GM20431 (cell line): ENCODE data around the gene TOX2.

Experiments
- in situ Hi-C: fragments of 300-500 bp; cut with MseI, MboI; formaldehyde crosslinking; loops from one replicate; pipeline ENCODE4 v1.15.0; 2020; ENCODE audit warnings: low sequenced_read_pairs; ENCODE audit not compliant: unreplicated experiment

TOX2 gene

DNA sequence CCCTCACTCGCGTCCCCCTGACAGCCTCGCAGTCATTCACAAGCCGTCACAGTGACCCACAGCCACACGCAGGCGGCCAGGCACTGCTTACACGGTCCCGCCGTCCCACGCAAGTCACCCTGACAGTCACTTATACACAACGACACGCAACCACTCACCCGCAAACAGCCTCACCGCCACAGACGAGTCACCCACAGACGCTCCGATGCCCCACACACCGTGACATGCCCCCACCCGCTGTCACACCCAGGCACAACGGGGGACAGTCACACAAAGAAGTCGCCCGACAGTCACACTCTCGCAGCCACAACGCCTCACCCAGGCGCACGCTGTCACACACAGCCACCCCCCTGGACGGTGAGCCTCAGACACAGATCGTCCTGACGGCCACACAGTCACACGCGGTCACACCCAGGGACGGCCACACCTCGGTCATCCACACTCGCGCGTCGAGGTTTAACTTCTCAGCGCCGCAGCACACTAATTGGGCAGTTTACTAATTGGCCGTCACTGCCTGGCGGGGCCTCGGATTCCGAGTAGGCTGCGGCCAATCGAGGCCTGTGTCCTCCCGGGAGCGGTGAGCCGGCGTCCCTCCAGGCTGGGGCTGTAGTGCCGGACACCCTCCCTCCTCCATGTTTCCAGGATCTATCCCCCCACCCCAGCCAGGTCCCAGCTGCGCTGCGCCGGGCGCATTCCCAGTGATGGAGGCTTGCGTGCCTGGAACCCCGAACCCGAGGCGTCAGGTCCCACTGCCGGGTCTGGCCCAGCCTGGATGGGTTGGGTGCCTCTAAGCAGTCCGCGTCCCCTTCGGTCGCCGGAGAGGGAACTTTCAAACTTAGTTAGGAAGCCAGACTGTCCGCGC lies 790 bp downstream of the TOX2 start:
- in situ Hi-C loops = no loop called here

DNA sequence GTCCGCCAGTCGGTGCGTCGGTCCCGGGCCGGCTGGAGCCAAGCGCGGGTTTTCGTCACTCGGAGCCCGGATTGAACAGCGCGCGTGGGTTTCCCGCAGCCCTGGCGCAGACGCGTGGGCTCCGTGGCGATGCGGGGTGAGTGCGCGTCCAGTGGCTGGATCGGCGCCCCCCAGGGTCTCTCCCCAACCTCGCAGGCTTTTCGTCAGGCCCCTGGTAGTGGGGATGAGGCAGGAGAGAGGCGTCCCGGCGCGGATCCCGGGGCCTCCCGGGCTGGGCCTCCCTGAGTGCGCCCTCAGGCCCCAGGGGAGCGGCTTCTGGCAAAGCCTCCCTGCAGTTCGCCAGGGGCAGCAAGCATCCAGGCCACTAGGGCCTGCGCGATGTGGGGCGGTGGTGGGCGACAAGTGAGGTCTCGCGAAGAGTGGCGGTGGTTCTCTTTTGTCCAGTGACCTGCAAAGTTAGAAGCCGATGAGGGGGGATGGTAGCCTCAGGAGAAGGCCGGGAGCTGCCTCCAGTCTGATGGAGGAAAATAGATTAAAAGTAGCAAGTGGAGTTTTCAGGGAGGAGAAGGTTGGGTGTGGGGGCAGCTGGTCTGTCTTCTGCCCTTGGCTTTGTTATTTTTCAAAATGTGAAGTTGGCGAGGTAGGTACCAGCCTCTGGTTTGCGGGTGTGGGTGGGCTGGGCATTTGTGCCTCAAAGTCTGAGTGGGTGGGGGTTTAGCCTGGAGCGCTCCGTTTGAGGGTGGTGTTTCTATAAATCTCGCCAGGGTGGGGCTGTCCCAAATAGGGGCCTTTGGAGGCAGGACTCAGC lies 1.6 kb downstream of the TOX2 start:
- in situ Hi-C loops = no loop called here

DNA sequence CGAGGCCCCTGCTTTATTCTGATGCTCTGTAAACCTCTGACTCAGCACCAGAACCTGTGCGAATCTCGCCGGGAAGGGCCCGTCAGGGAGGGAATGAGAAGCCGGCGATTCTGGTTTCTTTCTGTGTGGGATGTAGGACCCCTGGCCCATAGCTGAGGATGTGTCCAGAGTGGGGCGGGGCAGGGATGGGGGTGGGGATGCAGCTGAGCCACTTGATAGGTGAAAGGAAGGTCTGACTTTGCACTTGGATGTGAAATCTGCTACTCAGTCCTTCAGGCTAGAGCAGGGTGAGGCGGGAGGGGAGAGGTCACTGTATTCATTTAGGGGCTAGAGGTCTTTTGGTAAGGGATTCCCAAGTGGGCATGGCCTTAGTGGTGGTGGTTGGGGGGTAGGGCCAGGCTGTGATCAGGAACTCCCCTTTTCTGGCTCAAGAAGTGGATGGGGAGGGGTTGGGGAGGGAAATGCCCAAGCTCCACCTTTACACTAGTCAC lies 2.3 kb downstream of the TOX2 start:
- in situ Hi-C loops = no loop called here

DNA sequence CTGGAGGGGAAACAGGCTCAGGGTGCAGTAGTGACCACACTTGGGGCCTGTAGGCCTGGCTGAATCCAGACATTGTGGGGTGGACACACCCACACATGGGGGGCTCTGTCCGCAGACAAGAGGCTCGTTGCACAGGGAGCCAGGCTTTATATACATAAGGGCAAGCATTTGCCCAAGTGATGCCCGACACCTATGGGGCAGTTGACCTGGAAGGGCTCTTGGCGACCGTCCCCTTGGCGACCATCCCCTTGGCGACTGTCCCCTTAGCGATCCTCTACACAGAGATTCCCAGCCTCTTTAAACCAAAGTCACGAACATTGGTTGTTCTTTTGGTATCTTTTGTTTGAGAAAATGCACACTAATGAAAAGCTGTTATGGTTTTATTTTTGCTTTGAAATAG lies 2.7 kb downstream of the TOX2 start:
- in situ Hi-C loops = no loop called here

DNA sequence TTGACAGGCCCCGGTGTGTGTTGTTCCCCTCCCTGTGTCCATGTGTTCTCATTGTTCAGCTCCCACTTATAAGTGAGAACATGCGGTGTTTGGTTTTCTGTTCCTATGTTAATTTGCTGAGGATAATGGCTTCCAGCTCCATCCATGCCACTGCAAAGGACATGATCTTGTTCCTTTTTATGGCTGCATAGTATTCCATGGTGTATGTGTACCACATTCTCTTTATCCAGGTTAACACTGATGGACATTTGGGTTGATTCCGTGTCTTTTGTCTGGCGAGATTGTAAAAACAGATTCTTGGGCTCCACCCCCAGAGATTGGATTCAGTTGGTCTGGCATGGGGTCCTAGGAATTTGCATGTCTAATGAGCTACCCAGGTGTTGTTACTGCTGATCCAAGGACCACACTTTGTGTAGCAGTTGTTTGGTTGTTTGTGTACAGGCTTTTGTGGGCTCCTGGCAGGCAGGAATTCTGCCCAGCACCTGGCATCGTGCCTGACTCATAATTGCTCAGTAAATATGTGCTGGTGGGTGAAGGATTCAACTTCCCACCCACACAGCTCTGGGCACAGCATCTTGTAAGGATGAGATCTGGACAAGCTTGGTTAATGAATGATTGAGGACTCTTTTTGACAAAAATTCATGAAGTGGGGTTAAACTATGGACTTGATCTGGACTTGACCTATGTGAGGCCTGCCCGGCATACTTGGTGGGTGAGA lies 5.2 kb downstream of the TOX2 start:
- in situ Hi-C loops = no loop called here

DNA sequence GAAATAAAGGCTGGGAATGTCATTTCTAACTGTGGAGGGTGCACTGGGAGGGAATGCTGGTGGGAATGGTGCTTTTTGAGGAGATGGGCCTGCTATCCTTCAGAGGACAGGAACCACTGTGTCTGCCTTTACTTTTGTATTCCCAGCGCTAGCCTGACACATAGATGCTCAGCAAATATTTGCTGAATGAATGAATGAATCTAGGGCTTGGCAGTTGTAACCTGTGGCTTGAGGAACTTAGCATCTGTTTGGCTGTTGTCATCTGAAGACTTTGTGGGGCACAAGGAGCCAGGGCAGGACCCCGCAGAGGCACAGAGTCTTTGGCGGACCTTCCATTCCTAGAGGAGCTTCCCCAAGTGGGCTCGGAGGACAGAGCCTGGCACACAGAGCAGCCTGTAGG lies 6.1 kb downstream of the TOX2 start:
- in situ Hi-C loops = no loop called here

DNA sequence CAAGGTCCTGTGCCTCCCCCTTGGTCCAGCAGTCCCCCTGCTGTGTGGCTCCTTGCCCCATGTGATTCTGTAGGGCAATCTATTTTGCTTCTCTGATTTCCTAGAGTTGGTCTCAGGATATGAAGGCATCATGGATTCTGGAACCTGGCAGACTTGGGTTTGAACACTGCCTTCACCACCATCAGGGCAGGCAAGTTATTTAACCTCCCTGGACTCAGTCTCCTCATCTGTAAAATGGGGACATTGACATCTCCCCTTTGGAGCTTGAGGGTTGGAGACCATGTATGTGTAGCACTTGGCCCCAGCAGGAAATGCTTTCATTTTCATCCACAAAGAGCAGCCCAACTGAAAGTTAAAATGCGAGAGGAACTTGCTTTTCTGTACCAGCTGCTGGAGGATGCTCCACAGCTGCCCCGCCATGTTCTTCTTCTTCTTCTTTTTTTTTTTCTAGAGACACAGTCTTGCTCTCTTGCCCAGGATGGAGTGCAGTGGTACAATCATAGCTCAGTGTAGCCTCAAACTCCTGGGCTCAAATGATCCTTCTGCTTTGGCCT lies 6.7 kb downstream of the TOX2 start:
- in situ Hi-C loops = no loop called here

DNA sequence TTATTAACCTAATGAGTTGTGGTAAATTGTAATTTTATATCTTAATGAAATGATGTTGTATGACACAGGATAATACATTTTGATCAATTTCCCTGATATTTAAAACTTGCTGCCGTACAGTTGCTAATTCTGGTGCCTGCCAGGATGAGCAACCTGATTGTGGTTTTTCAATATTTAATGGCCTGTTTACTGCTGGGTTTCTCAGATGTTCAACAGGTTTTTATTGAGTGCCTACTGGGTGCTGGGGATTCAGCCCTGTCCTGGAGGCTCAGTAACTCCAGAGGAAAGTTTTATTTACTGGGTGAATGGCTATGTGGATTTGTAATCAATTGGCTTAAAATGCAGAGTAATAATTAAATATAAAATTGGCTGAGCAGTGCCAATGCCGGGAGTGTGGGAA lies 8.0 kb downstream of the TOX2 start:
- in situ Hi-C loops = no loop called here

DNA sequence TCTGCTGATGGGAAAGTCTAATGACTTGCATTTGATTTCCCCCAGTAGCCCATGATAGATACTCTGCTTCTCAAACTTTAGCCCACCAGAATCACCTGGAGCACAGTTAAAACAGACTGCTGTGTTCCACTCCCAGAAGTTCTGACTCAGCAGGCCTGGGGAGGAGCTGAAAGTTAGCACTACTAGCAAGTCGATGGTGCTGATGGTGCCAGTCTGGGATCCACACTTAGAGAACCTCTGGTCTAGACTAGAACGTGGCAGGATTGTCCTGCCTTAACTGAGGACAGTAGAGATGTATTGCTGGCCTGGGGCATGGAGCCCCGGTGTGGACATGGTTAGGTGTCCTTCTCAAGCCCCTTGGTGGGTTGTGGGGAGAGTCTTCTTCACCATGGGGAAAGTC lies 8.7 kb downstream of the TOX2 start:
- in situ Hi-C loops = no loop called here

DNA sequence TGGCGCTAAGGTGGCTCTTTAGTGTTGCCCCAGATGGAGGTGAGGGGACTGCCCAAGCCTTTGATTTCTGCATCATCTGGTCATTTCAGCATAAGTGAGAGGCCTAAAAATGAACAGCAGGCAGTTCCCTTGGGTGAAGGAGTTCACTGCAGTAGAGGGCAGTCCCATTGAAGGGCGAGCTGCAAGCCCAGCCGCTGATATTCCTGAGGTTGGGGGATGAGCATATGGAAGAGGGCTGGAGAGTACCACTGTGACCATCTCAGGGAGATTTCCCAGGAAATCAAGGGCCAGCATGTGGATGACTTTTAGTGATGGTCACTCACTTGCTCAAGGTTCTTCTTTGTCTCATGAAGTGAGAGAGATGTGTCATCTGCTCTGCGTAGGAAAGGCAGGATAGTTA lies 9.3 kb downstream of the TOX2 start:
- in situ Hi-C loops = no loop called here

DNA sequence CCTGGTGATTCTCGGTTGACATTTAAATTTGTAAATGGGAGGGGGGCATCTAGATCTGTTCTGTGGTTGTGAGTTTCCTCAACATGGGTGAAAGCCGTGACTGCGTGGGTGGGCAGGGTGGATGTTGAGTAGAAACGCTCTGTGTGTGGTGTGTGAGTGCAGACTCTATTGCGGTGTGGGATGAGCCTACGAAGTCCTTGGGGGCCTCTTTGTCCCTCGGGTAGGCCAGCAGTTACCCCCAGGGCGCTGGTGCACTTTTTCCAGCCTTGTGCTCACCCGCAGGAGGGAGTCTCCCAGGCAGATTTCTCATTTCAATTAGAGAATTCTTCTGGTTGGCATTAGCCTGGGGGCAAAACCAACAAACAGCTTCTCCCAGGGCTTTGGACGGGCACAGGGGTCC lies 10.6 kb downstream of the TOX2 start:
- in situ Hi-C loops = no loop called here

DNA sequence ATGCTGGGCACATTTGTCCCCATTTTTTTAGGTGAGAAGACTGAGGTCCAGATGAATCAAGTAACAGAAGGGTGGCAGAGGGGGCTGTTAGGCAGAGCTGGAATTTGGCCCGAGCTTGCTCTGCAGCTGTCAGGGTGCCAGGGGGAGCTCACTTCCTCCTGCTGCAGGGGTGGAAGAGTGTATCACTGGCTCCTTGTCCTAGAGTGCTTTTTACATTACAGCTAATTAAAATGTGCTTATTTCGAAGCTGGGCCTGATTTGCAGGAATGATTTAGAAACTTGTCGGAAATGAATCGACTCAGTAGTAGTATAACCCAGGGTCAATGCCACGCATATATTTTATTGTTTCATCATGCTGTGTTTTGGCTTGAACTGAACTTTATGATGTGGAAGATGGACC lies 11.1 kb downstream of the TOX2 start:
- in situ Hi-C loops = no loop called here

DNA sequence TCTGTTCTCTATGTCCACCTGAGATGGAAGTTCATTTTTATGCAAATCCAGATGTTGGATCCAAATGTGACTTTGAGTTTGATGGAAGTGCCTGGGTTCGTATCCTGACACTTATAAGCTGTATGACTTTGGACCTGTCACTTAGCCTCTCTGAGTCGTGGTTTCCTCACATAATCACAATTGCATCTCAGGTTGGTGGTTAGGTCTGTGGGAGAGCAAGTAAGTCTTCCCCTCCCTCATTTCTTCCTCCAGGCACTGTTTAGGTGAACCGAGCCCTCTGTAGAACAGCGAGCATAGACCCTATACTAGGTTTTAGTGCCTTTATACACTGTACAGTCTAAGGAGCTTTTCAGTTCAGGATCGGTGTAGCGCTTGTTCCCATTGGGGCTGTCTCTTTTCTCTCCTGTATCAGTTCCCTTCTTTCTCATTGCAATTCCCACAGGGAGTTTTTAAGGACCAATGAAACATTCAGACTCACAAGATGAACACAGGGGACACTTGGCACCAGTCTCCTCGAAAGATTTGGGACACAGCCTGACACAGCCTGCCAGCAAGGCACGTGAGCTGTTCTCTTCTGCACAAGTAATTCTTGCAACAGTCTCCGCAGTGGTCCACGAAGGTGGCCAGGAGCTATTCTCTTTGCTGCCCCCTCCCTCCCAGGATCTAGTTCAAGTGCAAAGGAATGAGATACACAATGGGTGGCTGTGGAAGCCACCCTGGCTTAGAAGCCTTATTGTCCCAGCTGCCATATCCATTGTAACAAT lies 11.8 kb downstream of the TOX2 start:
- in situ Hi-C loops = no loop called here

DNA sequence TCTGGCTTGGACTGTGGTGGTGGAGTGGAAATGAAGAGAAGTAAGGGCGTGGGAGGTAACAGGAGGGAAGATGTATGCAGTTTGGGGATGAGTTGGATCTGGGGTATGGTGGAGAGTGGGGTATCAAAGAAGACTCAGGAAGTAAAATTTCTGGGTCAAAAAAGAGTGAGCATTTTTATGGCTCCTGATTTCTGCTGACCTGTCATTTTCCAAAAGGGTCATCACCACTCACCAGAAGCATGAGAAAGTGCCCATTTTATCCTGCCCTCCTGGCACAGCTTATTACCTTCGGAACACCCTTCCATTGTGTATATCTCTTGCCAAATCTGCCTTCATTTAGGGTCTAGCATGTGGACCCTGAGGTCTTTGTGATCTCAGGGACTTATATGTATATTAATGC lies 17.3 kb downstream of the TOX2 start:
- in situ Hi-C loops = no loop called here

DNA sequence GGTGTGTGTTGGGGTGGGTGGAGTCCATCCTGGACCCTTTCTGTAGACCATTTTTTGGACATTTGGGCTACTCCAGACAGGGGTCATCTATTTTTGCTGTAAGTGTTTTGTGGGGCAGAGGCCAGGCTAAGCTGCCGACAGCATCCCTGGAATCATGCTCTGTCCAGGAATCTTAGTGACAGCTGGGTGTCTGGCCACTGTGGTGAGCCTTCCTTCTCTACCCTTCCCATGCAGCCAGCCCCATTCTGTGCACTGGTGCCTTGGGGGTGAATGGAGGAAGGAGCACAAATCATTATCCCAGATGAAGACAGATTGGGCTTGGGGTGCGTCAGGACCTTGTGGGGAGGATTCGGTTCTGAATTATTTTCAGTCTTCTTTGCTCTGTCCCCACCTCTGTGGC lies 20.2 kb downstream of the TOX2 start:
- in situ Hi-C loops = no loop called here

DNA sequence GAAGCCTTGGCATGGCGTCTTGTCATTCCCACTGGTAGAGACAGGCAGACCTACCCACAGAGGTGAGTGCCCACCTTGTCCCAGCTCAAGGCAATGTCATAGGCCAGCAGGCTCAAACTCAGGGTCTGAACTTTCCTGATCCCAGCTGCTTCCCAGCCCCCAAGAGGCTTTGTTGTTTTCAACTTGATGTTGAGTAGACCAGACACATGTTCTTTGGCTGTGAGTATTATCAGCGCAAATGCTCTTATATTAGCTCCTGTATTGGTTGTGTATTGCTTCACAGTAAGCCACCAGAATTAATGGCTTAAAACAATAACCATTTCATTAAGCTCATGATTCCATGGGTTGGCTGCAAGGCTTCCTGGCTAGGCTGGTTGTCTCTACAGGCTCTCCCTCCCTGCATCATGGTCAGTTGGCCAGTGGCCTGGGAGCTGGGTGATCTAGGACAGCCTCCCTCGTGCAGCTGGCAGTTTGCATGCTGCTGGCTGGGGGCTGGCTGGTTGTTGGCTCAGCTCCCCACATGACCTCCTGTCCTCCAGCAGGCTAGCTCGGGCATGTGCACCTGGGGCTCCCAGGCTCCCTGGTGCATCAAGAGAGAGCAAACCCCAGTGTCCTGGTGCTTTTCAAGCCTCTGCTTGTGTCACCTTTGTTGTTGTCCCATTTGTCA lies 21.6 kb downstream of the TOX2 start:
- in situ Hi-C loops = no loop called here

DNA sequence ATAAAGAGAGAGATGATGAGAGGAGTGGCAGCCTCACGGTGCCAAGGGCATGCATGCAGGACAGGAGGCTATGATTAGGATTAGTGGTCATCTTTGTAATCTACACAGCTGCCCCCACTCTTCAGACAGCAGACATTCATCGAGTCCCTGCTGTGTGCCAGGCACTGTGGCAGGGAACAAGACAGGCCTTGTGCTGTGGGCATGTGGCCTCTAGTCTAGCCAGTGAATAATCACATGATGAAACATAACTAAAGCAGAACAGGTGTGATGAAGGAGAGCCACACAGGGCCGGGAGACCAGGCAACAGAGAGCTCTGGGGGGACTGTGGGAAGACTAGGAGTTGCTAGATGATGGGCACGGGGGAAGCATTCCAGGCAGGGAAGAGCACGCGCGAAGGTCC lies 22.2 kb downstream of the TOX2 start:
- in situ Hi-C loops = no loop called here

DNA sequence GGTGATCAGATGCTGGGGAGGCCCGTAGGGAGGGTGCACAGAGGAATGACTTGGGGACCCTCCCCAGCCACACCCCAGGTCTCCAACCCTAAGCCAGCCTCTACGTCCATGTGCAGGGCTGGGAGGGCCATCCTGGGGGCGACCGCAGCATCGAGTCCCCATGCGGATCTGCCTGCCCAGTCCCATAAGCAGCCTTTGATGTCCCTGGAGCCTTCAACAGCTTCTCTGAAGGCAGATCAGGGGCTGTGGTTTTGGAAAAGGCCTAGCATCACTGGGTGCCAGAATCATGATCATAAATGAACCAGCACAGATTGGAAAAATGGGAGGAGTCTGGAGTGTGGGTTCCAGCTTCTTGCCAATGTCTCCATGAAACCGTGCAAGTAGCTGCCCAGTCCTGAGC lies 22.9 kb downstream of the TOX2 start:
- in situ Hi-C loops = no loop called here

DNA sequence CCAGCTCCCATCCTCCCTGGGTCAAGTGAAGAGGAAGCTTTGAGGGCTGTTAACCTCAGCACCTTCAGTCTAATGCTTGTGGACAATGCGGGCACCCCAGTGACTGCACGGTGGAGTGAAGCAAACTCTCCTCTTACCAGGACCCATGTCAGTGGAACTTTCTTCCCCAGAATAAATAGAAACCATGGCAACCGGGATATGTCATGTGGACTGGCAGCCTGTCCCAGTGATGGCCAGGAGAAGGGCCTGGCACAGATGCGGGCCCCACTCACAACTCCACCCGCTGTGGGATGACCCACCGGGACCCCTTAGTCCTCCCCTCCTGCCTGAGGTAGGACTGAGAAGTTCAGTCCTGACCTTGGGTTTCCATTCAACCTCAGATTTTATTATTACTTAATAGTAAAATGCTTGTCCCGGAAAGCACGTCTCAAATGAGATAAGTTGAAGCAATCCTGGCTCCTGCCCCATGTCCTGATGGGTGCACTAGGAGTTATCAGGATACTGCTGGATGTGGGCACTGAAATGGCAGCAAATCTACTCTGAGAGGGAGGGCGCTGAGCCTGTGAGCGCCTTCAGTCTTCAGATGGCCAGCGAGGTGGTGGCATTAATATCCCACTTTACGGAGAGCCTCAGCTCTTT lies 23.5 kb downstream of the TOX2 start:
- in situ Hi-C loops = no loop called here
